H1 (cell line): Measurements from ENCODE around the gene RCBTB1. TPM values are rescaled to one million over a fixed set of nuclear protein-coding genes. Genes with fewer than 3 reads are reported as not detected.

Experiments
- ASH2L ChIP-seq: fragments of 200-600, 300-600 bp; sonication (generic); IDR thresholded peaks from one replicate; pipeline ENCODE4 v1.7.1; 2017; ENCODE audit warnings: low read length
- BACH1 ChIP-seq: IDR thresholded peaks from 2 replicates; pipeline ENCODE4 v1.6.1; 2012; ENCODE audit warnings: low read length, improper control_type of control experiment
- BCL11A ChIP-seq, 2 experiments: IDR thresholded peaks; one replicate each; pipeline ENCODE4 v1.6.1; 2011; ENCODE audit warnings: low read depth in 2 of 2, low read length in 2 of 2, mild to moderate bottlenecking in 2 of 2
- CTBP2 ChIP-seq: IDR thresholded peaks from 2 replicates; pipeline ENCODE4 v1.7.0; 2011; ENCODE audit warnings: borderline replicate concordance, mild to moderate bottlenecking, moderate library complexity, mixed read lengths, low read length; ENCODE audit not compliant: insufficient read depth, insufficient read length
- E2F6 ChIP-seq: IDR thresholded peaks from 2 replicates; pipeline ENCODE4 v1.6.1; 2012; ENCODE audit warnings: inconsistent platforms
- GTF2F1 ChIP-seq: IDR thresholded peaks from 2 replicates; pipeline ENCODE4 v1.6.1; 2012; ENCODE audit warnings: low read depth, low read length, improper control_type of control experiment, borderline replicate concordance
- HDAC6 ChIP-seq: IDR thresholded peaks from one replicate; pipeline ENCODE4 v1.7.1; 2012; ENCODE audit warnings: low read depth, mild to moderate bottlenecking, inconsistent platforms, low read length, moderate library complexity
- KDM4A ChIP-seq: IDR thresholded peaks from one replicate; pipeline ENCODE4 v1.7.1; 2012; ENCODE audit warnings: low read depth, mild to moderate bottlenecking, moderate library complexity, low read length, inconsistent platforms; ENCODE audit not compliant: severe bottlenecking
- KDM5A ChIP-seq: fragments of 200-600 bp; IDR thresholded peaks from 2 replicates; pipeline ENCODE4 v1.7.1; 2012; ENCODE audit warnings: mild to moderate bottlenecking, low read length, inconsistent platforms, mixed read lengths
- NRF1 ChIP-seq: IDR thresholded peaks from 2 replicates; pipeline ENCODE4 v1.6.1; 2011; ENCODE audit warnings: mild to moderate bottlenecking, low read depth, low read length, improper control_type of control experiment
- PHF8 ChIP-seq: fragments of 200-600 bp; sonication (generic); conservative IDR thresholded peaks from 2 replicates; pipeline ENCODE4 v1.7.1; 2012; ENCODE audit warnings: low read depth, mild to moderate bottlenecking, inconsistent platforms, low read length, moderate library complexity
- POLR2A ChIP-seq, 2 experiments: IDR thresholded peaks; 1 replicate in 1 of 2; 2 replicates in 1 of 2; pipeline ENCODE4 v1.6.1; 2011; ENCODE audit warnings: low read depth in 2 of 2, low read length in 2 of 2, mild to moderate bottlenecking in 2 of 2; ENCODE audit errors: control extremely low read depth in 1 of 2
- POLR2AphosphoS5 ChIP-seq: IDR thresholded peaks from 2 replicates; pipeline ENCODE4 v1.6.1; 2011; ENCODE audit warnings: low read depth, low read length
- SIN3A ChIP-seq, 2 experiments: IDR thresholded peaks in 1 of 2; conservative IDR thresholded peaks in 1 of 2; 2 replicates each; pipeline ENCODE4 v1.6.1; 2011 to 2012; ENCODE audit warnings: low read length in 2 of 2, improper control_type of control experiment in 1 of 2, low read depth in 1 of 2, mild to moderate bottlenecking in 1 of 2
- TAF1 ChIP-seq: IDR thresholded peaks from 2 replicates; pipeline ENCODE4 v1.6.1; 2011; ENCODE audit warnings: mild to moderate bottlenecking, low read depth, low read length
- polyA plus RNA-seq, 7 experiments: library from polyadenylated mRNA; depleted of rRNA in 3 of 7; stranded (reverse) in 5 of 7; unstranded in 2 of 7; fragments of >200 nt in 5 of 7; fragments of 200-250 nt in 2 of 7; gene quantifications; 1 replicate in 5 of 7; 2 replicates in 1 of 7; 4 replicates in 1 of 7; pipeline versions ENCODE4 v1.2.1 to v1.2.3, GENCODE V29; 2011 to 2013; ENCODE audit warnings: missing spikeins in 2 of 7, mixed read lengths in 2 of 7
- total RNA-seq: library from RNA; stranded (reverse); fragmentation: NEBNext Ultra II Directional; extraction: Animal tissue kit (Norgen Biotek cat#: 25700); gene quantifications from 2 replicates; pipeline ENCODE4 v1.2.1, GENCODE V29; 2021
- TF ChIP-seq, protein P1 (sequence below), 3 experiments: IDR thresholded peaks; 1 replicate in 2 of 3; 2 replicates in 1 of 3; pipeline versions ENCODE4 v1.5.1 to v1.6.1; 2011; ENCODE audit warnings: low read length in 3 of 3, mild to moderate bottlenecking in 3 of 3, inconsistent platforms in 2 of 3, low read depth in 1 of 3, moderate library complexity in 1 of 3; ENCODE audit not compliant: insufficient read depth in 1 of 3; ENCODE audit errors: control extremely low read depth in 1 of 3

The RCBTB1 gene
- total and polyA plus RNA-seq, 2 of the 8 experiments (the other 6 are each of a cell fraction or from before 2014, with no cell fraction given), result 13.7 to 29.8 TPM

DNA sequence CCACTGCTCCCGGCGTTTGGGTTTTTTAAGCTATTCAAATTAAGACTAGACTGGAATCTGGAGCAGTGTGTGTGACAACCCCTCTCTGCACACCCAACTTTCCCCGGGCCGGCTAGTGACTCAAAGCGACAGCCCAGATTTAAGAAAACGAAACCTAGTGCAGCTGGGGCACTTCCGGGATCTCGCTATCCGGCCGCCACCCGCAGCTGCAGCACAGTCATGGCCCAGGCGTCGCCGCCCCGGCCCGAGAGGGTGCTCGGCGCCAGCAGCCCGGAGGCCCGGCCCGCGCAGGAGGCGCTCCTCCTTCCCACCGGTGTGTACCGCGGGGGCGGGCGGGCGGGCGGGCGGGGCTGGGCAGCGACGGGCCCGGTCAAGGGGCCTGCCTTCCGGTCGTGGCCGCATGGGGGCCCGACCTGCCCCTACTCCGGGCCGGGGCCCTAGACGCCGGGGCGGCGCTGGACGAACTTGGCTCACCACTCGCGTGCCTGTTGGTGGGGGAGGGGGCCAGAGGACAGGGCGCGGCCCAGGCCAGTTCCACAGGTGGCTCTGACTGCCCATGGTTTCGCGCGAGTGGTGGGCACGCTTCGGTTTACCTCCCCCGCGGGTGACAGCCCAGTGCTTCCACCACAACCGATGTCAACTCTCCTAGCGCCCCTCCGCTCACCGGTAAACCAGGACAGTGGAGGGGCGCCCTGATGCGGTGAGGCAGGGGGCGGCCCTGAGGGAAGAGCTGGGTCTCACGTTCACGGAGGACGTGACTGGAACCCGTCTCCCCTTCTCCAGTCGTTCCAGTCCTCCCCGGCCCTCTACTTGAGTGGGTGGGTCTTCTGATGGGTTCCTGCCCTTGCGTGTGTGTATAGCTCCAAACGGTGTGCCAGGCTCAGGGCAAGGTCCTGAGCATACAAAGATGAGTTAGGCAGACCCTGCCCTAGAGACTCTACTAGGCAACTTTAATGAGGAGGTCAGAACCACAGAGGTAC is 89.3 kb downstream of the RCBTB1 start, which contains the start of gene PHF11 (continued):
- TF ChIP-seq NRF1 (no peak), SIN3A (conservative IDR thresholded peaks at IDR 0.05 in 1 of 2, IDR thresholded peaks at IDR 0.05 in 1 of 2; ENCODE audit: low read depth in 1 of 2, low read length in 2 of 2) (no peak), GTF2F1 (no peak), PHF8 (peak; percentile 9; the same call in 1 of the 2 replicates), ASH2L (peak; percentile 47), POLR2A (IDR thresholded peaks at IDR 0.05; ENCODE audit: control extremely low read depth in 1 of 2, low read depth in 2 of 2, low read length in 2 of 2) (peak; percentile 35 to 70), CTBP2 (no peak), BCL11A (IDR thresholded peaks at IDR 0.05; ENCODE audit: low read depth in 2 of 2, low read length in 2 of 2) (no peak), KDM4A (peak; percentile 73), TAF1 (peak; percentile 38; the same call in 1 of the 2 replicates), BACH1 (0 out of 2 replicates have a peak, but pooled peaks have one; percentile 28), HDAC6 (no peak), KDM5A (no peak), POLR2AphosphoS5 (no peak), E2F6 (no peak)
- TF ChIP-seq, protein P1, sequence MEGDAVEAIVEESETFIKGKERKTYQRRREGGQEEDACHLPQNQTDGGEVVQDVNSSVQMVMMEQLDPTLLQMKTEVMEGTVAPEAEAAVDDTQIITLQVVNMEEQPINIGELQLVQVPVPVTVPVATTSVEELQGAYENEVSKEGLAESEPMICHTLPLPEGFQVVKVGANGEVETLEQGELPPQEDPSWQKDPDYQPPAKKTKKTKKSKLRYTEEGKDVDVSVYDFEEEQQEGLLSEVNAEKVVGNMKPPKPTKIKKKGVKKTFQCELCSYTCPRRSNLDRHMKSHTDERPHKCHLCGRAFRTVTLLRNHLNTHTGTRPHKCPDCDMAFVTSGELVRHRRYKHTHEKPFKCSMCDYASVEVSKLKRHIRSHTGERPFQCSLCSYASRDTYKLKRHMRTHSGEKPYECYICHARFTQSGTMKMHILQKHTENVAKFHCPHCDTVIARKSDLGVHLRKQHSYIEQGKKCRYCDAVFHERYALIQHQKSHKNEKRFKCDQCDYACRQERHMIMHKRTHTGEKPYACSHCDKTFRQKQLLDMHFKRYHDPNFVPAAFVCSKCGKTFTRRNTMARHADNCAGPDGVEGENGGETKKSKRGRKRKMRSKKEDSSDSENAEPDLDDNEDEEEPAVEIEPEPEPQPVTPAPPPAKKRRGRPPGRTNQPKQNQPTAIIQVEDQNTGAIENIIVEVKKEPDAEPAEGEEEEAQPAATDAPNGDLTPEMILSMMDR (IDR thresholded peaks at IDR 0.05; ENCODE audit: control extremely low read depth in 1 of 3, insufficient read depth in 1 of 3, low read depth in 1 of 3, low read length in 3 of 3), result peak in 2 of 3 experiments; percentile 13 to 29; a peak in 2 of 4 replicates
